Measurements from ENCODE around the gene CYB561D1. TPM values are rescaled to one million over a fixed set of nuclear protein-coding genes. Genes with fewer than 3 reads are reported as not detected.
A peak's percentile ranks its signal among the peaks of the same experiment; 100 is the strongest.

The CYB561D1 gene
- total and polyA plus RNA-seq, 9 of the 15 experiments (the other 6 are each of a cell fraction or from before 2014, with no cell fraction given): 0.71 to 7.2 (median 3.5) TPM

DNA sequence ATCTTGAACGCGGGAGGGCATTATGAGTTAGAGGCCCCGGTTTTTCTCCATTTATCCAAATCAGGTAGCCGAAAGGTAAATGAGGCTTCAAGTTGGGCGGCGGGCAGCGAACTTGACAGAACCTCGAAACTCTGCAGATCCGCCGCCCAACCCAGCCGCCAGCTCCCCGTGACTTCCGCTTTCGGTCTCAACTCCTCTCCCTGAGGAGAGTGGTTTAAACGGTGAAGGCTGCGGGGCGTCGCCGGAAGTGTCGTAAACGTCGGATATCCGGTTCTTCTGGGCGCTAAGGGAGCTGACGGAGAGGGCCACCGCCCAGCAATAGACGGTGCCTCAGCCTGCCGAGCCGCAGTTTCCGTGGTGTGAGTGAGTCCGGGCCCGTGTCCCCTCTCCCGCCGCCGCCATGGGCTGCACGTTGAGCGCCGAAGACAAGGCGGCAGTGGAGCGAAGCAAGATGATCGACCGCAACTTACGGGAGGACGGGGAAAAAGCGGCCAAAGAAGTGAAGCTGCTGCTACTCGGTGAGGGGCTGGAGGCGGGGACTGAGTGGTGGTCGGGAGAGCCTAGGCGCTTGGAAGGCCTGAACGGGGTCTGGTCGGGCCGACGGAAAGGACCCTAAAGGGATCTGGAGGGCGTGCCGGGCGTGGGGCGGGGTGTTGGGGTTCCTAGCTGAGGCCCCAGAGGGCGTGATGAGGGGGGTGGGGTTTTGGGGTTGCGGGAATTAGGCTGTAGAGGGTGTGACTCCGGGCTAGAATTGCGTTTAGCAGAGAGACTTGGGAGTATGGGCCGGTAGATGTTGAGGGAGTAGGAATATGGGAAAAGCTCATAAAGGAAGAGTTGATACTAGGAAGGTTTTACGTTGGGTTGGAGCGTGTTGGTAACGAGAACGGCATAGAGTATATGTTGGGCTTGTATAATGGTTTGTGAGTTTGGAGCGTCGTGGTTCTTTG is 54.7 kb downstream of the CYB561D1 start, which contains the start of gene GNAI3 (continued):
- TF ChIP-seq, protein P1, sequence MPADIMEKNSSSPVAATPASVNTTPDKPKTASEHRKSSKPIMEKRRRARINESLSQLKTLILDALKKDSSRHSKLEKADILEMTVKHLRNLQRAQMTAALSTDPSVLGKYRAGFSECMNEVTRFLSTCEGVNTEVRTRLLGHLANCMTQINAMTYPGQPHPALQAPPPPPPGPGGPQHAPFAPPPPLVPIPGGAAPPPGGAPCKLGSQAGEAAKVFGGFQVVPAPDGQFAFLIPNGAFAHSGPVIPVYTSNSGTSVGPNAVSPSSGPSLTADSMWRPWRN (IDR thresholded peaks at IDR 0.05; ENCODE audit: low read depth): no peak
- TF ChIP-seq, protein P2, sequence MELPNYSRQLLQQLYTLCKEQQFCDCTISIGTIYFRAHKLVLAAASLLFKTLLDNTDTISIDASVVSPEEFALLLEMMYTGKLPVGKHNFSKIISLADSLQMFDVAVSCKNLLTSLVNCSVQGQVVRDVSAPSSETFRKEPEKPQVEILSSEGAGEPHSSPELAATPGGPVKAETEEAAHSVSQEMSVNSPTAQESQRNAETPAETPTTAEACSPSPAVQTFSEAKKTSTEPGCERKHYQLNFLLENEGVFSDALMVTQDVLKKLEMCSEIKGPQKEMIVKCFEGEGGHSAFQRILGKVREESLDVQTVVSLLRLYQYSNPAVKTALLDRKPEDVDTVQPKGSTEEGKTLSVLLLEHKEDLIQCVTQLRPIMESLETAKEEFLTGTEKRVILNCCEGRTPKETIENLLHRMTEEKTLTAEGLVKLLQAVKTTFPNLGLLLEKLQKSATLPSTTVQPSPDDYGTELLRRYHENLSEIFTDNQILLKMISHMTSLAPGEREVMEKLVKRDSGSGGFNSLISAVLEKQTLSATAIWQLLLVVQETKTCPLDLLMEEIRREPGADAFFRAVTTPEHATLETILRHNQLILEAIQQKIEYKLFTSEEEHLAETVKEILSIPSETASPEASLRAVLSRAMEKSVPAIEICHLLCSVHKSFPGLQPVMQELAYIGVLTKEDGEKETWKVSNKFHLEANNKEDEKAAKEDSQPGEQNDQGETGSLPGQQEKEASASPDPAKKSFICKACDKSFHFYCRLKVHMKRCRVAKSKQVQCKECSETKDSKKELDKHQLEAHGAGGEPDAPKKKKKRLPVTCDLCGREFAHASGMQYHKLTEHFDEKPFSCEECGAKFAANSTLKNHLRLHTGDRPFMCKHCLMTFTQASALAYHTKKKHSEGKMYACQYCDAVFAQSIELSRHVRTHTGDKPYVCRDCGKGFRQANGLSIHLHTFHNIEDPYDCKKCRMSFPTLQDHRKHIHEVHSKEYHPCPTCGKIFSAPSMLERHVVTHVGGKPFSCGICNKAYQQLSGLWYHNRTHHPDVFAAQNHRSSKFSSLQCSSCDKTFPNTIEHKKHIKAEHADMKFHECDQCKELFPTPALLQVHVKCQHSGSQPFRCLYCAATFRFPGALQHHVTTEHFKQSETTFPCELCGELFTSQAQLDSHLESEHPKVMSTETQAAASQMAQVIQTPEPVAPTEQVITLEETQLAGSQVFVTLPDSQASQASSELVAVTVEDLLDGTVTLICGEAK (IDR thresholded peaks at IDR 0.05): peak; percentile 97
- TF ChIP-seq, protein P2 (CRISPR knock-in tag; IDR thresholded peaks at IDR 0.05): no peak
- TF ChIP-seq, protein P3, sequence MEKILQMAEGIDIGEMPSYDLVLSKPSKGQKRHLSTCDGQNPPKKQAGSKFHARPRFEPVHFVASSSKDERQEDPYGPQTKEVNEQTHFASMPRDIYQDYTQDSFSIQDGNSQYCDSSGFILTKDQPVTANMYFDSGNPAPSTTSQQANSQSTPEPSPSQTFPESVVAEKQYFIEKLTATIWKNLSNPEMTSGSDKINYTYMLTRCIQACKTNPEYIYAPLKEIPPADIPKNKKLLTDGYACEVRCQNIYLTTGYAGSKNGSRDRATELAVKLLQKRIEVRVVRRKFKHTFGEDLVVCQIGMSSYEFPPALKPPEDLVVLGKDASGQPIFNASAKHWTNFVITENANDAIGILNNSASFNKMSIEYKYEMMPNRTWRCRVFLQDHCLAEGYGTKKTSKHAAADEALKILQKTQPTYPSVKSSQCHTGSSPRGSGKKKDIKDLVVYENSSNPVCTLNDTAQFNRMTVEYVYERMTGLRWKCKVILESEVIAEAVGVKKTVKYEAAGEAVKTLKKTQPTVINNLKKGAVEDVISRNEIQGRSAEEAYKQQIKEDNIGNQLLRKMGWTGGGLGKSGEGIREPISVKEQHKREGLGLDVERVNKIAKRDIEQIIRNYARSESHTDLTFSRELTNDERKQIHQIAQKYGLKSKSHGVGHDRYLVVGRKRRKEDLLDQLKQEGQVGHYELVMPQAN (IDR thresholded peaks at IDR 0.05; ENCODE audit: borderline replicate concordance): peak; percentile 96
- TF ChIP-seq, protein P4, sequence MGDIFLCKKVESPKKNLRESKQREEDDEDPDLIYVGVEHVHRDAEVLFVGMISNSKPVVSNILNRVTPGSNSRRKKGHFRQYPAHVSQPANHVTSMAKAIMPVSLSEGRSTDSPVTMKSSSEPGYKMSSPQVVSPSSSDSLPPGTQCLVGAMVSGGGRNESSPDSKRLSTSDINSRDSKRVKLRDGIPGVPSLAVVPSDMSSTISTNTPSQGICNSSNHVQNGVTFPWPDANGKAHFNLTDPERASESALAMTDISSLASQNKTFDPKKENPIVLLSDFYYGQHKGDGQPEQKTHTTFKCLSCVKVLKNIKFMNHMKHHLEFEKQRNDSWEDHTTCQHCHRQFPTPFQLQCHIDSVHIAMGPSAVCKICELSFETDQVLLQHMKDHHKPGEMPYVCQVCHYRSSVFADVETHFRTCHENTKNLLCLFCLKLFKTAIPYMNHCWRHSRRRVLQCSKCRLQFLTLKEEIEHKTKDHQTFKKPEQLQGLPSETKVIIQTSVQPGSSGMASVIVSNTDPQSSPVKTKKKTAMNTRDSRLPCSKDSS (IDR thresholded peaks at IDR 0.05; ENCODE audit: low read depth, partially characterized antibody): no peak
- TF ChIP-seq SOX6 (IDR thresholded peaks at IDR 0.05) (no peak; the same call in 1 of the 2 replicates), ARNT (IDR thresholded peaks at IDR 0.05) (no peak), MAX (CRISPR knock-in tag; IDR thresholded peaks at IDR 0.05) (peak; percentile 73), ZNF764 (CRISPR knock-in tag; IDR thresholded peaks at IDR 0.05; ENCODE audit: low read depth) (no peak), NRF1 (conservative IDR thresholded peaks at IDR 0.05 in 1 of 2, IDR thresholded peaks at IDR 0.05 in 1 of 2) (peak in 1 of 2 experiments; percentile 36; a peak in 2 of 4 replicates), CBX5 (IDR thresholded peaks at IDR 0.05; ENCODE audit: borderline replicate concordance, low read depth) (no peak), RB1 (IDR thresholded peaks at IDR 0.05; ENCODE audit: low read depth) (no peak; the same call in 1 of the 2 replicates), ZNF57 (CRISPR knock-in tag; IDR thresholded peaks at IDR 0.05) (no peak)

Measured in K562 (cell line).